Placental epithelial cell (primary cell): ENCODE data around the gene KLHDC7B. TPM values are rescaled to one million over a fixed set of nuclear protein-coding genes. Genes with fewer than 3 reads are reported as not detected.

Experiments
- total RNA-seq: library from RNA; depleted of rRNA; stranded (reverse); fragments of >200 nt; gene quantifications from 2 replicates; pipeline ENCODE4 v1.2.3, GENCODE V29; 2012

KLHDC7B gene
- 0.11 and 0.79 TPM in 2 replicates for total RNA-seq

GRCh38 chr22:50545522-50546325, at the start of gene KLHDC7B:
Gene KLHDC7B (plus strand): TSS chr22:50545899. CDS start chr22:50546244, 345 bp downstream.

GRCh38 chr22:50507421-50507990, 38.2 kb upstream of the KLHDC7B start, which contains the start of gene LMF2:
Gene LMF2 (minus strand): TSS chr22:50507702. CDS start chr22:50507675, 27 bp downstream.

GRCh38 chr22:50507991-50508884, 37.5 kb upstream of the KLHDC7B start, which contains the start of gene NCAPH2:
Gene NCAPH2 (plus strand): TSS chr22:50508224. CDS start chr22:50508338, 114 bp downstream.

GRCh38 chr22:50525104-50525857, 20.4 kb upstream of the KLHDC7B start, which contains the start of gene SCO2:
Gene SCO2 (minus strand): TSS chr22:50525598. CDS start chr22:50524411, 1,187 bp downstream.

GRCh38 chr22:50529897-50530579, 15.7 kb upstream of the KLHDC7B start, which contains the start of gene TYMP:
Gene TYMP (minus strand): TSS chr22:50530012. CDS start chr22:50529709, 303 bp downstream.

GRCh38 chr22:50562523-50563412, 17.1 kb downstream of the KLHDC7B start, which contains the start of gene SYCE3:
Gene SYCE3 (minus strand): TSS chr22:50562919. CDS start chr22:50556405, 6,514 bp downstream.

GRCh38 chr22:50577987-50578775, 32.5 kb downstream of the KLHDC7B start, which contains the start of gene CPT1B:
Gene CPT1B (minus strand): TSS chr22:50578427. CDS start chr22:50577915, 512 bp downstream.

GRCh38 chr22:50582493-50583293, 37.0 kb downstream of the KLHDC7B start, which contains the start of gene CHKB:
Gene CHKB (minus strand): TSS chr22:50582849. CDS start chr22:50582781, 68 bp downstream.

GRCh38 chr22:50600538-50600937, 54.8 kb downstream of the KLHDC7B start, which contains the start of gene MAPK8IP2:
Gene MAPK8IP2 (plus strand): TSS chr22:50600793. CDS start chr22:50600819, 26 bp downstream.

Other genes with a start within 250 kb of the KLHDC7B start
- 146 and 180 TPM in 2 replicates for gene PLXNB2, start 238.3 kb upstream of the KLHDC7B start, total RNA-seq
- 2.6 and 6.3 TPM in 2 replicates for gene DENND6B, start 218.9 kb upstream of the KLHDC7B start, total RNA-seq
- gene PPP6R2, start 202.6 kb upstream of the KLHDC7B start, total RNA-seq = 64.7 and 65.6 TPM in 2 replicates
- gene SBF1, start 70.9 kb upstream of the KLHDC7B start, total RNA-seq = 82.1 and 112 TPM in 2 replicates
- 0.79 and 2.1 TPM in 2 replicates for gene ADM2, start 64.4 kb upstream of the KLHDC7B start, total RNA-seq
- gene MIOX, start 59.0 kb upstream of the KLHDC7B start, total RNA-seq = not detected in 2 replicates
- 53.4 and 78.2 TPM in 2 replicates for gene LMF2, start 38.2 kb upstream of the KLHDC7B start, total RNA-seq
- gene NCAPH2, start 37.7 kb upstream of the KLHDC7B start, total RNA-seq = 30.2 and 39.6 TPM in 2 replicates
- gene SCO2, start 20.3 kb upstream of the KLHDC7B start, total RNA-seq = 2.4 and 3.3 TPM in 2 replicates
- 27.8 and 100 TPM in 2 replicates for gene TYMP, start 15.9 kb upstream of the KLHDC7B start, total RNA-seq
- 0.79 TPM in 1 of 2 replicates, not detected in the other for gene SYCE3, start 17.0 kb downstream of the KLHDC7B start, total RNA-seq
- gene CPT1B, start 32.5 kb downstream of the KLHDC7B start, total RNA-seq = 1.7 and 3.9 TPM in 2 replicates
- 34.7 and 41.6 TPM in 2 replicates for gene CHKB, start 37.0 kb downstream of the KLHDC7B start, total RNA-seq
- gene MAPK8IP2, start 54.9 kb downstream of the KLHDC7B start, total RNA-seq = 0.39 and 0.54 TPM in 2 replicates
- gene ARSA, start 82.3 kb downstream of the KLHDC7B start, total RNA-seq = 32.8 and 37.3 TPM in 2 replicates
- 1.2 and 1.4 TPM in 2 replicates for gene SHANK3, start 126.9 kb downstream of the KLHDC7B start, total RNA-seq
- not detected in 2 replicates for gene ACR, start 192.3 kb downstream of the KLHDC7B start, total RNA-seq
- 18.1 and 20.0 TPM in 2 replicates for gene RABL2B, start 237.7 kb downstream of the KLHDC7B start, total RNA-seq